ENCODE results near the gene AIMP1.

GRCh38 chr4:106368678-106369077 is 52.3 kb downstream of the AIMP1 start, which contains the start of gene GIMD1:
- TF ChIP-seq CTCF (IDR thresholded peaks at IDR 0.05) (no peak), POLR2A (IDR thresholded peaks at IDR 0.05) (no peak)
